ENCODE results near the gene TTLL12. TPM values are rescaled to one million over a fixed set of nuclear protein-coding genes. Genes with fewer than 3 reads are reported as not detected.

The TTLL12 gene
- total RNA-seq, 1 donor from 2014 or later, result 10.6 TPM

DNA sequence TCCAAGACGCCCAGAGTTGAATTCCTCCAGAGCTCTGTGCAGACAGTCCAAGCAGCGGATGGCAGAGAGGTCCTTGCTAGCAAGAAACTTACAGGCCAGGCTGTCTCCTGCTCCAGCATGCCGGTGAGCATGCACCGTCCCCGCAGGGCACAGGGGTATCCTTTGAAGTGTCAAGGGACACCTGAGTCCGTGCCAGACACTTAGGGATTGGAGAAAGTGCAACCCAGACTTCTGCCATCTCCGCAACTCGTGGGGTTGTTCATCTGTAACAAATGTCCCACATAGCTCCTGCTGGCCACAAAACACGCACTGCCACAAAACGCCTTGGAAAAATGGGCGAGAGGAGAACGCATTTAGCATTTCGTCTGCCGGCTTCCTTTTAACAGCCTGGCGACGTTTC, 22.3 kb downstream of the TTLL12 start:
- no peaks in the 10 kb centered on the region for H3K9me3 ChIP-seq
- no peak overlapping the region for H3K27ac ChIP-seq
- no peaks in the 10 kb centered on the region for H3K4me1 ChIP-seq
- DNase-seq (ENCODE audit: low spot score in 2 of 2), result no peak
- H3K27me3 ChIP-seq, result no peaks in the 10 kb centered on the region
- H3K4me3 ChIP-seq, result no peak overlapping the region
- no peak for TF ChIP-seq CTCF (IDR thresholded peaks at IDR 0.05)
- intact Hi-C loops (cut with DNase I), result no loop called here
- H3K36me3 ChIP-seq, result peaks cover 23 to 36% of the 10 kb centered on the region in 2 donors

DNA sequence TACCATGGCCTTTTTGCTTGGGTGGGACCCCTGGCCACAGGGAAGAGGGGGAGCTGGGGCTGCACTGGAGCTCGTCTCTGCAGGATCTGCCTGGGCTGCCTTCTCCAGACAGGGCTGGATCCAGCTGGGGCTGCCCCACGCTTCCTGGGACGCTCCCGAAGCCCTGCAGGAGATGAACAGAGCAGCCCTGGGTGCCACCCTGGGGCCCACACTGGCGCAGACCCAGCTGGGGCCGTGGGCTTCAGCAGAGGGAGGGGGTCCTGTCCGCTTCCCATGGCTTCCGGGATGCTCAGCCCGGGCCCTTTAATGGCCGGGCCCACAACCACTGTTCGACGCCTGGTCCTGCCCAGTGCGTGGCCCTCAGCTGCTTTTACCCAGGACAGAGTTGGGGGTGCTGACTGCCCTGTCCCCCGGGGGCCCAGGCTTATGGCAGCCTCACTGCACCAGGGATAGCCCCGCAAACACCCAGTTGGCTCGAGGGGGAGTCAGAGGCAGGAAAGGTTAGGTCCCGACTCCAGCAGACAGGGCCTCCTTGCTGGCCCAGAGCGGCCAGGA, 23.6 kb downstream of the TTLL12 start:
- peaks cover 19 to 42% of the 10 kb centered on the region in 2 donors for H3K36me3 ChIP-seq

GRCh38 chr22:43162412-43163150, 24.4 kb downstream of the TTLL12 start:
- H3K4me1 ChIP-seq, result no peaks in the 10 kb centered on the region
- no peak overlapping the region for H3K27ac ChIP-seq
- H3K36me3 ChIP-seq, result peaks cover 17 to 36% of the 10 kb centered on the region in 2 donors
- no peaks in the 10 kb centered on the region for H3K9me3 ChIP-seq
- intact Hi-C loops (cut with DNase I), result no loop called here
- no peak overlapping the region for H3K4me3 ChIP-seq
- H3K27me3 ChIP-seq, result no peaks in the 10 kb centered on the region
- no peak for DNase-seq (ENCODE audit: low spot score in 2 of 2)
- TF ChIP-seq CTCF (IDR thresholded peaks at IDR 0.05), result no peak

More for the DNA sequence above, 23.6 kb downstream of the TTLL12 start:
- H3K9me3 ChIP-seq, result no peaks in the 10 kb centered on the region
- intact Hi-C loops (cut with DNase I), result no loop called here
- H3K4me3 ChIP-seq, result no peak overlapping the region
- H3K27me3 ChIP-seq, result no peaks in the 10 kb centered on the region
- H3K27ac ChIP-seq, result no peak overlapping the region
- TF ChIP-seq CTCF (IDR thresholded peaks at IDR 0.05), result no peak
- no peaks in the 10 kb centered on the region for H3K4me1 ChIP-seq
- no peak for DNase-seq (ENCODE audit: low spot score in 2 of 2)

DNA sequence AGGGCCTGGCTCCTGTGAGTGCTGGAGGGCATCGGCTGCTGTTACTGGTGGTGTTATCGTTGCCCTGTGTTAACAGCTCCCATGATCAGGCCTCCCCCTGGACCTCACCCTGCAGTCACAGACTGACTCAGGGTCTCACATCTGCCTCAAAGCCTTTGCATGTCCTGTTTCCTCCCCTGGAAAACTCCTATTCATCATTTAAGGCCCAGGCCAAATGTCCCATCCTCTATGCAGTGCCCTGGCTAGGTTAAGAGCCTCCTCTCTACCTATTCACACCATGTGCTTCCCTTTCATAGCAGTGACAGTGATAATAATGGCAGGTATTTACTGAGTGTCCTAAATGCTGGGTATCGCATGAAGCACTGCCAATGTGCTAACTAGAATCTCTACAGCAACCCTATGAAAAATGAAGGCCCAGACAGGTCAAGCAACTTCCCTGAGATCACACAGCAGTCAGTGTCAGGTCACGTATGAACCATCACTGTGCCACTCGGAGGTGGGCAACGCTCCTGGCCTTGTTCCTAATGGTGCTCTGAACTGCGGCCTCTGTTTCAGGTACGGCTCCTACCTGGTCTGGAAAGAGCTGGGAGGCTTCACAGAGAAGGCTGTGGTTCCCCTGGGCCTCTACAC, 26.3 kb downstream of the TTLL12 start:
- peaks cover 17 to 34% of the 10 kb centered on the region in 2 donors for H3K36me3 ChIP-seq
- DNase-seq (ENCODE audit: low spot score in 2 of 2), result no peak
- no peak overlapping the region for H3K27ac ChIP-seq
- no peaks in the 10 kb centered on the region for H3K27me3 ChIP-seq
- H3K4me3 ChIP-seq, result no peak overlapping the region
- TF ChIP-seq CTCF (IDR thresholded peaks at IDR 0.05), result no peak
- no peaks in the 10 kb centered on the region for H3K9me3 ChIP-seq
- intact Hi-C loops (cut with DNase I), result no loop called here
- no peaks in the 10 kb centered on the region for H3K4me1 ChIP-seq

- Histone ChIP-seq H3K27me3 (no peaks in the 10 kb centered on the region), H3K4me3 (no peak overlapping the region), H3K4me1 (no peaks in the 10 kb centered on the region), H3K27ac (no peak overlapping the region), H3K36me3 (peaks cover 17 to 31% of the 10 kb centered on the region in 2 donors), H3K9me3 (no peaks in the 10 kb centered on the region)
- TF ChIP-seq CTCF (IDR thresholded peaks at IDR 0.05), result peak in 1 of 3 experiments; percentile 16
- intact Hi-C loops (cut with DNase I), result no loop called here
- DNase-seq (ENCODE audit: low spot score in 2 of 2), result no peak
Observed at GRCh38 chr22:43159484-43160178, 27.3 kb downstream of the TTLL12 start.
